HG03571 (cell line): Measurements from ENCODE around the gene MSANTD2.
"Not testable (repeated sequence)": the region's sequence is repeated elsewhere in the genome, so short reads cannot be mapped to it uniquely, and the experiment has no call there.

Source experiments
- ATAC-seq: cut with Tn5 transposase; IDR thresholded peaks from one replicate; pipeline ENCODE4 v1.9.1; 2021; ENCODE audit not compliant: unreplicated experiment

Gene MSANTD2

GRCh38 chr11:124778281-124778680, 21.9 kb downstream of the MSANTD2 start:
- no peak for ATAC-seq

- ATAC-seq = no peak
Measured at GRCh38 chr11:124776865-124777645, 23.2 kb downstream of the MSANTD2 start.

GRCh38 chr11:124770959-124771358, 29.2 kb downstream of the MSANTD2 start:
- not testable (repeated sequence) for ATAC-seq

- ATAC-seq = no peak
Measured at GRCh38 chr11:124769806-124770774, 30.1 kb downstream of the MSANTD2 start.

GRCh38 chr11:124768914-124769313, 31.3 kb downstream of the MSANTD2 start:
- no peak for ATAC-seq

- ATAC-seq = no peak
Measured at GRCh38 chr11:124766156-124766555, 34.0 kb downstream of the MSANTD2 start.

GRCh38 chr11:124763156-124763947, 36.9 kb downstream of the MSANTD2 start:
- ATAC-seq = no peak

- ATAC-seq = peak; percentile 3
Measured at GRCh38 chr11:124762624-124763155, 37.5 kb downstream of the MSANTD2 start.

- peak; percentile 48 for ATAC-seq
Measured at GRCh38 chr11:124762105-124762623, 38.0 kb downstream of the MSANTD2 start, which contains the start of gene ESAM. Gene ESAM (minus strand): TSS chr11:124762290. CDS start chr11:124762154, 136 bp downstream.

GRCh38 chr11:124761301-124762104, 38.7 kb downstream of the MSANTD2 start:
- ATAC-seq = no peak

GRCh38 chr11:124760806-124761205, 39.4 kb downstream of the MSANTD2 start:
- ATAC-seq = no peak

- ATAC-seq = peak; percentile 42
Measured at GRCh38 chr11:124760205-124760652, 40.0 kb downstream of the MSANTD2 start.

GRCh38 chr11:124759266-124760204, 40.7 kb downstream of the MSANTD2 start:
- ATAC-seq = no peak

- peak; percentile 44 for ATAC-seq
Measured at GRCh38 chr11:124758355-124759265, 41.6 kb downstream of the MSANTD2 start.

GRCh38 chr11:124757320-124757719, 42.9 kb downstream of the MSANTD2 start:
- no peak for ATAC-seq

GRCh38 chr11:124756753-124757227, 43.4 kb downstream of the MSANTD2 start:
- ATAC-seq = no peak
